K562 (cell line): Measurements from ENCODE around the gene GPS2. TPM values are rescaled to one million over a fixed set of nuclear protein-coding genes. Genes with fewer than 3 reads are reported as not detected.
A peak's percentile ranks its signal among the peaks of the same experiment; 100 is the strongest.

Experiments
- ATF6 ChIP-seq: sonication (generic); formaldehyde crosslinking; IDR thresholded peaks from 2 replicates; pipeline ENCODE4 v1.4.0; 2020; ENCODE audit warnings: mild to moderate bottlenecking, missing genetic modification reagents
- DMBX1 ChIP-seq: fragments of 250-450 bp; sonication (Bioruptor Pico); IDR thresholded peaks from 2 replicates; pipeline ENCODE4 v1.8.0; 2022; ENCODE audit warnings: inconsistent platforms, mild to moderate bottlenecking, moderate library complexity, borderline replicate concordance
- EP300 ChIP-seq: IDR thresholded peaks from 2 replicates; pipeline ENCODE4 v1.6.1; 2012; ENCODE audit warnings: low read length, improper control_type of control experiment
- ESRRA ChIP-seq: fragments of 450-650 bp; IDR thresholded peaks from 2 replicates; pipeline ENCODE4 v1.6.1; 2014; ENCODE audit warnings: low read depth, mild to moderate bottlenecking, moderate library complexity, borderline replicate concordance
- FOXA1 ChIP-seq: fragments of 450-650 bp; IDR thresholded peaks from 2 replicates; pipeline ENCODE4 v1.6.1; 2016; ENCODE audit warnings: mild to moderate bottlenecking, borderline replicate concordance
- KAT8 ChIP-seq: fragments of 450-650 bp; IDR thresholded peaks from 2 replicates; pipeline ENCODE4 v1.6.1; 2016; ENCODE audit warnings: low read depth, mild to moderate bottlenecking
- KDM1A ChIP-seq, 2 experiments: fragments of 450-650 bp; IDR thresholded peaks; 2 replicates each; pipeline ENCODE4 v1.6.1; 2016; ENCODE audit warnings: mild to moderate bottlenecking in 2 of 2
- MBD2 ChIP-seq: sonication (generic); IDR thresholded peaks from 2 replicates; pipeline ENCODE4 v1.6.1; 2016; ENCODE audit warnings: low read depth, borderline replicate concordance
- MED1 ChIP-seq: sonication (generic); formaldehyde crosslinking; IDR thresholded peaks from 2 replicates; pipeline ENCODE4 v1.8.1; 2023; ENCODE audit warnings: missing genetic modification reagents, borderline replicate concordance
- PHF21A ChIP-seq: fragments of 450-650 bp; IDR thresholded peaks from 2 replicates; pipeline ENCODE4 v1.6.1; 2017; ENCODE audit warnings: low read depth, borderline replicate concordance
- RBFOX2 ChIP-seq: fragments of 200-400 bp; formaldehyde crosslinking; IDR thresholded peaks from 2 replicates; pipeline ENCODE4 v1.6.1; 2017; ENCODE audit warnings: low read depth, mild to moderate bottlenecking, low read length, moderate library complexity
- STAG1 ChIP-seq: sonication (generic); formaldehyde crosslinking; IDR thresholded peaks from 2 replicates; pipeline ENCODE4 v1.5.0; 2020; ENCODE audit warnings: missing genetic modification reagents, borderline replicate concordance
- STAT5B ChIP-seq: fragments of 250-450 bp; sonication (Bioruptor Pico); IDR thresholded peaks from 2 replicates; pipeline ENCODE4 v1.8.0; 2021; ENCODE audit warnings: mild to moderate bottlenecking, inconsistent platforms
- UBTF ChIP-seq, 2 experiments: IDR thresholded peaks; 2 replicates each; pipeline ENCODE4 v1.6.1; 2012; ENCODE audit warnings: improper control_type of control experiment in 2 of 2, low read depth in 2 of 2, low read length in 2 of 2, borderline replicate concordance in 1 of 2
- ZNF263 ChIP-seq: sonication (generic); formaldehyde crosslinking; IDR thresholded peaks from 2 replicates; pipeline ENCODE4 v1.8.0; 2022; ENCODE audit warnings: mild to moderate bottlenecking, missing genetic modification reagents, borderline replicate concordance
- ZNF584 ChIP-seq: fragments of 200-800 bp; sonication (Bioruptor generic); IDR thresholded peaks from 2 replicates; pipeline ENCODE4 v1.6.1; 2016; ENCODE audit warnings: low read depth, mild to moderate bottlenecking, missing genetic modification characterization, missing compliant biosample characterization
- ZNF644 ChIP-seq: fragments of 200-800 bp; sonication (Bioruptor generic); IDR thresholded peaks from 2 replicates; pipeline ENCODE4 v1.6.1; 2016; ENCODE audit warnings: low read depth, missing genetic modification characterization, missing compliant biosample characterization
- polyA plus RNA-seq, 8 experiments: library from polyadenylated mRNA; depleted of rRNA in 4 of 8; stranded (reverse) in 5 of 8; unstranded in 3 of 8; fragments of >200 nt; fragmentation: Nextera tagmentation in 2 of 8; fragmentation: Illumina TruSeq in 1 of 8; extraction: Ambion mirVana in 2 of 8; extraction: Trizol in 1 of 8; gene quantifications; 2 replicates each; pipeline versions ENCODE4 v1.2.1 to v1.2.3, GENCODE V29; 2011 to 2014; ENCODE audit warnings: inconsistent platforms in 1 of 8, missing spikeins in 1 of 8
- total RNA-seq, 7 experiments: library from RNA; depleted of rRNA in 6 of 7; stranded (reverse); fragments of >200 nt in 6 of 7; fragmentation: Illumina TruSeq in 2 of 7; extraction: Trizol in 2 of 7; gene quantifications; 2 replicates each; pipeline versions ENCODE4 v1.2.1 to v1.2.3, GENCODE V29; 2011 to 2021; ENCODE audit warnings: low replicate concordance in 1 of 7
- TF ChIP-seq, protein P1 (sequence below): fragments of 450-650 bp; formaldehyde crosslinking; IDR thresholded peaks from 2 replicates; pipeline ENCODE4 v1.4.0; 2020; ENCODE audit warnings: mild to moderate bottlenecking, moderate library complexity
- TF ChIP-seq, protein P2 (sequence below): fragments of 200-800 bp; sonication (Bioruptor generic); IDR thresholded peaks from 2 replicates; pipeline ENCODE4 v1.6.1; 2017; ENCODE audit warnings: missing genetic modification characterization, missing compliant biosample characterization

GPS2 gene
- total and polyA plus RNA-seq, 9 of the 15 experiments (the other 6 are each of a cell fraction or from before 2014, with no cell fraction given), result 18.3 to 75.7 (median 37.0) TPM

- TF ChIP-seq ATF6 (CRISPR knock-in tag) (no peak), MBD2 (peak; percentile 46; the same call in 1 of the 2 replicates), UBTF (IDR thresholded peaks at IDR 0.05; ENCODE audit: borderline replicate concordance in 1 of 2, low read depth in 2 of 2, low read length in 2 of 2) (no peak), KDM1A (IDR thresholded peaks at IDR 0.05) (no peak), ZNF263 (CRISPR knock-in tag) (no peak), STAG1 (CRISPR knock-in tag) (no peak), MED1 (CRISPR knock-in tag) (no peak), EP300 (no peak), ESRRA (no peak), DMBX1 (CRISPR knock-in tag) (no peak), FOXA1 (no peak), KAT8 (no peak), PHF21A (no peak), ZNF584 (CRISPR knock-in tag) (no peak), RBFOX2 (peak; percentile 81), STAT5B (CRISPR knock-in tag) (no peak), ZNF644 (tag) (no peak)
- TF ChIP-seq, protein P1, sequence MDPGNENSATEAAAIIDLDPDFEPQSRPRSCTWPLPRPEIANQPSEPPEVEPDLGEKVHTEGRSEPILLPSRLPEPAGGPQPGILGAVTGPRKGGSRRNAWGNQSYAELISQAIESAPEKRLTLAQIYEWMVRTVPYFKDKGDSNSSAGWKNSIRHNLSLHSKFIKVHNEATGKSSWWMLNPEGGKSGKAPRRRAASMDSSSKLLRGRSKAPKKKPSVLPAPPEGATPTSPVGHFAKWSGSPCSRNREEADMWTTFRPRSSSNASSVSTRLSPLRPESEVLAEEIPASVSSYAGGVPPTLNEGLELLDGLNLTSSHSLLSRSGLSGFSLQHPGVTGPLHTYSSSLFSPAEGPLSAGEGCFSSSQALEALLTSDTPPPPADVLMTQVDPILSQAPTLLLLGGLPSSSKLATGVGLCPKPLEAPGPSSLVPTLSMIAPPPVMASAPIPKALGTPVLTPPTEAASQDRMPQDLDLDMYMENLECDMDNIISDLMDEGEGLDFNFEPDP (CRISPR knock-in tag), result no peak
- TF ChIP-seq, protein P2, sequence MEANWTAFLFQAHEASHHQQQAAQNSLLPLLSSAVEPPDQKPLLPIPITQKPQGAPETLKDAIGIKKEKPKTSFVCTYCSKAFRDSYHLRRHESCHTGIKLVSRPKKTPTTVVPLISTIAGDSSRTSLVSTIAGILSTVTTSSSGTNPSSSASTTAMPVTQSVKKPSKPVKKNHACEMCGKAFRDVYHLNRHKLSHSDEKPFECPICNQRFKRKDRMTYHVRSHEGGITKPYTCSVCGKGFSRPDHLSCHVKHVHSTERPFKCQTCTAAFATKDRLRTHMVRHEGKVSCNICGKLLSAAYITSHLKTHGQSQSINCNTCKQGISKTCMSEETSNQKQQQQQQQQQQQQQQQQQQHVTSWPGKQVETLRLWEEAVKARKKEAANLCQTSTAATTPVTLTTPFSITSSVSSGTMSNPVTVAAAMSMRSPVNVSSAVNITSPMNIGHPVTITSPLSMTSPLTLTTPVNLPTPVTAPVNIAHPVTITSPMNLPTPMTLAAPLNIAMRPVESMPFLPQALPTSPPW, result peak; percentile 91
Measured at GRCh38 chr17:7306911-7307685, 8.1 kb downstream of the GPS2 start, which contains the start of gene EIF5A (continued).
